ENCODE results near the gene PHB1. TPM values are rescaled to one million over a fixed set of nuclear protein-coding genes. Genes with fewer than 3 reads are reported as not detected.

PHB1 gene
- total RNA-seq, 1 experiment from 2014 or later: 325 TPM

- H3K4me2 ChIP-seq (ENCODE audit: insufficient read depth, insufficient read length, low read length): no peak overlapping the region
- no peak overlapping the region for H3K4me3 Mint-ChIP-seq
- peaks cover 6% of the 10 kb centered on the region for H3K27me3 Mint-ChIP-seq (ENCODE audit: low read depth)
- no peak overlapping the region for H2AFZ ChIP-seq (ENCODE audit: low read length)
- no peaks in the 10 kb centered on the region for H3K9me3 Mint-ChIP-seq
- H2AK5ac ChIP-seq (ENCODE audit: insufficient read length, low read length): no peak overlapping the region
- no peak overlapping the region for H2BK5ac ChIP-seq (ENCODE audit: insufficient read length, low read length)
- H2BK20ac ChIP-seq (ENCODE audit: low read depth, low read length, poor library complexity, severe bottlenecking): no peak overlapping the region
- no peak overlapping the region for H4K91ac ChIP-seq (ENCODE audit: insufficient read length, low read depth, low read length)
- no peaks in the 10 kb centered on the region for H3K27me3 ChIP-seq (ENCODE audit: insufficient read depth, low read length)
- no peak overlapping the region for H3K4ac ChIP-seq (ENCODE audit: low read depth, low read length)
- no peaks in the 10 kb centered on the region for H4K20me1 ChIP-seq (ENCODE audit: control insufficient read depth, insufficient read depth, insufficient read length)
- no peak overlapping the region for H4K5ac ChIP-seq (ENCODE audit: insufficient read length, low read depth, low read length)
- H3K9ac ChIP-seq (ENCODE audit: extremely low read depth, insufficient read length, low read length): no peak overlapping the region
- H3K4me1 Mint-ChIP-seq: peaks cover 22 to 23% of the 10 kb centered on the region in 2 experiments
- no peak overlapping the region; a peak in 1 of 7 replicates for H3K27ac Mint-ChIP-seq
- H2BK120ac ChIP-seq (ENCODE audit: low read depth, low read length, poor library complexity, severe bottlenecking): no peak overlapping the region
- no peak for DNase-seq
- H3K4me1 ChIP-seq (ENCODE audit: insufficient read depth, low read length): no peaks in the 10 kb centered on the region; the same call in 1 of the 2 replicates
- H2BK12ac ChIP-seq (ENCODE audit: insufficient read length, low read depth, low read length): no peak overlapping the region
- H3K79me2 ChIP-seq (ENCODE audit: insufficient read depth, low read length): no peaks in the 10 kb centered on the region
- H3K18ac ChIP-seq (ENCODE audit: insufficient read length, low read depth, low read length): no peak overlapping the region
- H3K23me2 ChIP-seq (ENCODE audit: insufficient read length, low read depth, low read length, poor library complexity, severe bottlenecking): no peaks in the 10 kb centered on the region
- H4K8ac ChIP-seq (replicated peaks; ENCODE audit: insufficient read length, low read depth, low read length): no peak overlapping the region
- TF ChIP-seq CTCF (conservative IDR thresholded peaks at IDR 0.05): no peak
- no CpG with 5 or more reads among the region's 3 CpGs for WGBS (ENCODE audit: extremely low coverage, insufficient read length, low lambda C conversion rate)
- H2BK15ac ChIP-seq (ENCODE audit: low read depth, low read length): no peak overlapping the region
- H3K14ac ChIP-seq (ENCODE audit: insufficient read depth, low read length): no peak overlapping the region; the same call in 1 of the 2 replicates
- H3T11ph ChIP-seq (ENCODE audit: low read length): no peak overlapping the region
- no peaks in the 10 kb centered on the region for H3K9me3 ChIP-seq (ENCODE audit: control insufficient read depth, low read depth, low read length)
- no peak overlapping the region for H3K27ac ChIP-seq (ENCODE audit: insufficient read length, low read depth, low read length)
- no peak overlapping the region for H3K23ac ChIP-seq (ENCODE audit: insufficient read length, low read depth, low read length)
- no peaks in the 10 kb centered on the region for H3K79me1 ChIP-seq (ENCODE audit: insufficient read depth, low read depth, low read length, poor library complexity, severe bottlenecking)
- no peaks in the 10 kb centered on the region for H3K36me3 Mint-ChIP-seq (ENCODE audit: insufficient read depth in 1 of 3, low read depth in 3 of 3)
- no peak overlapping the region for H3K56ac ChIP-seq (ENCODE audit: insufficient read length, low read depth, low read length)
These were observed 36.1 kb upstream of the PHB1 start for GRCh38 chr17:49450735-49451134.

Measured in H9 (cell line).